NAMALWA (cell line): ENCODE measurements around the gene AKNAD1.
"Not testable (repeated sequence)": the region's sequence is repeated elsewhere in the genome, so short reads cannot be mapped to it uniquely, and the experiment has no call there.

ENCODE experiments used
- DNase-seq: peaks from one replicate; pipeline ENCODE4 v3.0.0-alpha.2; 2015; ENCODE audit warnings: low spot score

Gene AKNAD1

DNA sequence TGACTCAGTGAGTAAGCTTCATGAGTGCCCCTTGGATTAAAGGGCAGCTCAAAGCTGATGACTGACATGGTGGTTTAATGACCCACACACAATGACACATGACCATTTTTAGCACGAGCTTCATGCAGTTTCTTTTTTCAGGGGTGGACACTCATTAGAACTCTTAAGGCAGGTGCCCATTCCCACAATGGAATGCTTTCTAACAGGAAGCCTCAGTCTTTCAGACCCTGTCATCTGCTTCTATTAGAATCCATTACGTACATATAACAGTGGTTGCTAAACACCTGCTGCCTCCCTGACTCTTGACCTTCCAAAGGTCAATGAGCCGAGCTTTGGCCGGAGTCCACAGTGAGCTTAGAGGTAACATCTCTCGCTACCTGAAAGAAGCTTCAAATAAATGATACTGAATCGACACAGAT is 27.4 kb downstream of the AKNAD1 start:
- no peak for DNase-seq

DNA sequence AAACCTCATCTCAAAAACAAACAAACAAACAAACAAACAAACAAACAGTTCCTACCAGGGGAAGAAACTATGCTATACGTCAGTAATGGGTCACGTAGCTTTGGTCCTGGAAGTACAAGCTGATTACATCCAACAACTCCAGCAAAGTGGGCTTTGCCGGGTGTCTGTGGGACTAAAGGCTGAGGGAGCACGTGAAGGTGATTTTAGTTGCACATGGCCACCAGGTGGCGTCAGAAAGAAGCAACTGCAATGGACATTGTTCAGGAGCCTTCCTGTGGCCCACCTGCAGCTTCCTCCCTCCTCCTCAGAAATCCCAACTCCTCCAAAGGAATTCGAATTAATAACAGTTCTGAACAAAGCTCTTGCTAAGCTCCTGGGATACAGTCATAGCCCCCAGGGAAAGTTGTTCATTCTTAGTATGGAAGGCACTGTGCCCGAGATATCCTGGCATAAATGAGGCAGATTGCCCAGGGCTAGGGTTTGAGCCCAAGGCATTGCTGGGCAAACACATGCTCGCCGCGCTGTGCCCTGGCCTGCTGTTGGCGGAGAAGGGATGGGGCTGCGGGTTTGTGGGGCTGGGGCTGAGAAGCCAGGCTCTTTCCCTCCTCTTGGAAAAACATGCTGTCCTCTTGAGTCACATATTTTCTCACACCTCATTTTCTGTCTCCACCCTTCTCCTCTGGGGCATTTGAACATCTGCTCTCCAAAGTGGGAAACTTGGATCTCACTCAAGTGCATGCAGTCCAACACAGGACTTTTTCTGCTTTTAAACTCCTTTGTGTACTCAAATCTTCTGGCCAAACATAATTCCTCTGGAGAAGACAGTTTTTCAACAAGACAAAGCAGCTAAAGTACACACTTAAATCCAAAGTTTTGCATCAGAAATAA is 28.6 kb downstream of the AKNAD1 start:
- peak; percentile 81 for DNase-seq

DNA sequence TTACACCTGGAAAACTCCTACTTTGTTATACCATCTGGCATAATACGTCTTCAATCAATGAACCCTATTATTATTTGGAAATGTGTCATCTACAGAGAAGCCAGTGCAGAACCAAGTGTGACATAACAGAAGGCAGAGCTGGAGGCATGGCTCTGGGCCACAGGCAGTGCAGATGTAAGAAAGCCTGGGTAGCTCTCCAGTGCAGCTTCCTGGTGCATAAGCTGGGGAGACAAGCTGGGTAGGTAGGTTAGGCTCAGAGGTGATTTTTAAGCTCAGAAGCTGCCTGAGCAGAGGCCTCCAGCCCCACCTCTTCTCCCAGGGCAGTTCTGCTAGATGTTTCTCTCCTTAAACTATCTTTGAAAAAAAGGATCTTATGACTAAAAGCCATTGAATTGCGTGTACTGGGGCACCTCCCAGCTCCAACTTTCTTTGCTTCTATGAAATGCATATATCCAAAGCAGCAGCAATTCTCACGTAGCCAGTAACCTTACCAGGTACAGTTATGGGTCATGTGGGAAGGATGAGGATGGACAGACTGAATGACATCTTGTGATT is 30.7 kb downstream of the AKNAD1 start:
- no peak for DNase-seq

DNA sequence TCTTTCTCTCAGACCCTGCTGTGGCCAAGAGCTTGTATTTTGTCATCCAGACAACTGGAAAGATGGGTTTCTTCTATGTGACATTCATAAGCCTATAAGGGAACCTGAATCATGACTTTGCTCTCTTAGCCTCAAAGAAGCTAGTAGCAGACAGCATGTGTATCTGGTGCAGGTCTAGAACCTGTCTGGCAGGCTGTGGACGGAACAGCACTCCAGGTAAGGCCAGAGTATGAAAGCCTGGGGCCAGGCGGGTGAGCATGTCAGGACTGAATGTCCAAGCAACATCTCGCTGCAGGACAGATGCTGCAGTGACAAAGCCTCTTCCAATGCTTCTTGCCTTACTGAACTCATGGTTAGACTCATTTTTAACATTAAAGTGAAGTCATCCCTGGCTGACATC is 32.8 kb downstream of the AKNAD1 start:
- DNase-seq, result no peak

DNA sequence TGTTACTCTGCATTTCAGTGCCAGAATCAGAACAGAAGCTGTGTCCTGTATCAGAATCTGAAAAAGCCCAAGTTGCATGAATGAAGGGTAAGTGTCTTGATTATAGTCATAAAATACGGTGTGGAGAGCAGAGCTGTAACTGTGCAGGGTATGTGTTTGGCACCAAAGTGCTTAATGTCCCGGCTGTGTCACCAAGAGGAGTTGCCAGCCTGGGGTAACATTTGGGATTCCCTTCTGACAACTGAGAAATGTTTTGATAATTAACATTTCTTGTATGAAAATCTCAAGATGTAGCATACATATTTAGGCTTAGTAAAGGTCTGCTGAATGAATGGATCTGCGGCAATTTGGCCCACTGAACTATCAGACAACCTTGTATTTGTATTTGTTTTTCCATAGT is 33.3 kb downstream of the AKNAD1 start:
- DNase-seq, result no peak

DNA sequence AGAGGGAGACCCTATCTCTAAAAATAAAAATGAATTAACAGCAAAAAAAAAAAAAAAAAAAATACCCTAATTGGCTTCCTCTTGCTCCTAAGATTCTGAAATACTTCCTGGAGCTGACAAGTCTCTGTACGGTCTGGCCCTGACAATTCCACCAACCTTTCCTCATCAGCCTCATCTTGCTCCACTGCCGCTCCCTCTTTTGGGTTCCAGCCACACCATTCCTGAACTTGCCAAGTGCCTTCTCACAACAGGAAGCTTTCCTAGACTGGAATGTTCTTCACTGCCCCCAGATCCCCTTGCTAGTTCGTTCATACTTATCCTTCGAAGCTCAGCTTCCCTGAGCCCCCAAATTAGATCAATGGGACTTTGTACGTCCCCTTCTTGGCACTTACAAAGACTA is 37.0 kb downstream of the AKNAD1 start:
- no peak for DNase-seq

DNA sequence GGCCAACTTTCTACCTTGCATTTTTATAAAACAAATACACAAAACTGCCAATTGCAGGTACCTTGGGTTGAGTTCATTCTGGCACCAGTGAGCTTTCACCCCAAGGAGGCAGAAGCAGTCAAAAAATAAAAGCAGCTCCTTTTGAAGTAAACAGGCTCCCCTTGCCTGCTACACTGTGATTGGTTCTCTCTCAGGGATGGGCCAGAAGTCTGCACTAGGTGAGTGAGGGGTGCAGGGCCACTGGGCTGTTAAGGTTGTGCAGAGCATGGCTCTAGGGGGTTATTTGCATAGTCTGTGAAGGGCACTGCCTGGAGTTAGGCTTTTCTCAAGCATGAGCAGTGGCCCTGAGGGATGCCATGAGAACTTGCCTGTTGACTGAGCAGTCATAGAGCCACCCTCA is 39.1 kb downstream of the AKNAD1 start:
- DNase-seq, result no peak

DNA sequence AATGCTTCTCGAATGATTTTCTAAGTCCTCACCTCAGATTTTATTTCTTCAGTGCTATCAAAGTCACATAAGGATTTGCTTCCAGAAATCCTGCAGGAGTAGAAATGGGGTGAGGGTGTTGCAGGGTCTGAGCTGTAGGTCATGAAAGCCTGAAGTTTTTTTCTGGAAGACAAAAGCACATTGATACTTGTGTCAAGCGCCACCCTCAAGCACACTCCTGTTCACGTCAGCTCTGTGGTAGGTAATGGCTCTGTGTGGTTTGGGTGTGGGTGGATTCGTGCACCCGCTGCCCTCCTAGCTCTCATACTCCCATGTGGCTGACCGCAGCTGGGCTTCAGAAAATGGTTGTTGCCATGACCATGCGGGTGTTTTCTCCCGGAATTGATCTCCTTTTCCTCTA is 39.9 kb downstream of the AKNAD1 start:
- no peak for DNase-seq

DNA sequence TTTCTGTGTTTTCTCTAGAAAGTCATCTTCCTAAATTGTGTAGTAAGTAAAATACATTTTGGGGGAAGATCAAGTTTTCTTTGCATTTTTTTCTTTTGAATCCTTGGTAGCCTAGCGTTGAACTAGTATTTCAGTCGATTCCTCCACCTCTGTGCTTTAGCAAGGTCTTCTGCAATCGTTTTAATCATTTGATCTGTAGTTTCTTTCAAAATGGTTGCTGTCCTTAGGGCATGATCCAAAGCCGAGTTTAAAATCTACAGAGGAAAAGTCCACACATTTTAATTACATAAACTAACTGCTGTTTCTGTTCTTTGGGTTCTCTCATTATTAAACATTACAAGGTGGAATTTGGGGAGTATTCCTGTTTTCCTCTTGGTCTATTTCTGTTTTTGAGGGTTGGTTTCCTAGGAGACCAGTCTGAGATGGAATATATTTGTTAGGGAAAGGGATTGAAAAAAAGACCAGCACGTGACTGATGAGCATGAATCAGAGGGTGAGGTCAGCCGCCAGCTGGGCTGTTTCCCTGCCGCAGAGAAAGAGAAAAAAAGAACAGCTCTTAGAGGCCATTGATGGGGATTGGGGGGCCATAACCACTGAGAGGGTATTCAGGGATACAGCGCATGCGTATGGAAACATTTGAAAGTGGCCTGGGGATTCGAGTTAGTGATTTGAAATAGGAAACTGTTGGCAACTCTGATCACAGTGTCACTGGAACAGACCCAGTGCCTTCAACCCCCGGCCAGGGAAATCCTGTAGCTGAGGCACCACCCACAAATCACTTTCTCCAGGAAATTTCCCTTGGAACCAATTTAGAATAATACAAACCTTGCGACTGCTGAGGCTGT is 40.6 kb downstream of the AKNAD1 start:
- DNase-seq, result no peak

DNA sequence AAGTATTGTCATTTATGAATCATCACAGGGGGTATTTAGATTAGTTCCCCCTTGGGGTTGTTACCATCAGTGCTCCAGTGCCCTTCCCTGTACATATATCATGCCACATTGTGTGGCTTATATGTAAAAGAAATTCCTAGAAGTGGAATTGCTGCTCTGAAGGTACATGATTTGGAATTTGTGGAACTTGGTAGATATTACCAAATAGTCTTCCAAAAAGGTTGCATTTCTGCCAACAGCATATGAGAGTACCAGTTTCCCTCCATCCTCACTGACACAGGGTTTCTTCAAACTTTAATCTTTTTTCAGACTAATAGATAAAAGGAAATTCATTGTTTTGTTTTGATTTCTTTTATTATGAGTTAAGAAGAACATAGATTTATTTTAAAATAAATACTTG is 41.3 kb downstream of the AKNAD1 start:
- no peak for DNase-seq

DNA sequence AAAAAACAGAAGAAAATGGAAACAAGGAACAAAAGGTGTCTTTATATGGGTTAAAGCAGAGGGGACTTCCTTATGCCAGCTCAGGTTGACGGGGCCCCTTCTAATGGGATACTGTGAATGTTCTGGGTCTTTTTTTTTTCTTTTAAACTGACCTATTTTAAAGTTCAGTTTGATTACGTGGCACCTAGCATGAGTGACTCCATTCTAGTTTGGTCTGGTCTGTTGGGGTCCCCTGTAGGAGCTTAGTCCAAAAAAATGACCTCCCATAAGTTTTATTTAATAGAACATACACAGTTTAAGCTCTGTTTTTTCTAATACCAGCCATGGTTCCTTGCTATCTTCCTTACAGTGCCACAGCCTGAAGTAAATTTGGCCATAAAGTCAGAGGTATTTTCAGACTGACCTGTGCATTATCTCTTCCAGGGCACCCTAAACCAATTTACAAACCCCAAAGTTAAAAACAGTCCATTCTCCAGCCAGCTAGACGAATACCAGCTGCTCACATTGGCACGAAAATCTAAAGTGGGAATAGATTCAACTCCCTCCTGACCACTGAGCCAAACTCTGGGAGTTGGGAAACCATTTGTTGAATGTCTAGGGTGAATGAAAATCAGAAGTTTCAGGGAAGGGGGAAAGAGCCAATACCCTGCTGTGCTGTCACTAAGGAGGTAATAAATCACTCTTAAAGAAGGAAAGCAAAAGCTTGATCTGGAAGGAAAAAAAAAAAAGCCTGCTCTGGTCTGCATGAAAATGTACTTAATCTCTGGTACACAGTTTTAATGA is 42.4 kb downstream of the AKNAD1 start:
- no peak for DNase-seq

DNA sequence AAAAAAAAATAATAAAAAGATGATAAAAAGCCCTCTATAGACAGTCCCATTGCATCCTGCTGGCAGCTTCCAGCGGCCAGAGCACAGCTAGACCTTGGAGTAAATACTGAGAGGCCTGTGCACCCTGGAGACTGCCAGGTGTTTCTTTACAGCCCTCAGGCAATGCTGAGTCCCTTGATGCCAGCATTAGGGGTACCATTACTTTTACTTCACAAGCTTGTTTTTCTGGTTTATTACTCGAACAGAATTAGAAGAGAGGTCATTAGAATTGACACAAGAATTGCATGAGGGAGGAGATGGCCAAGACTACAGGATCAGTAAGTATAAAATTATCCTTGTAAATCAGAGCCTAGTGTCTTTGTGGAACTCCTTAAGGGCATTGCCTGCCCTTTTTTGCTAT is 43.6 kb downstream of the AKNAD1 start:
- DNase-seq, result no peak

DNA sequence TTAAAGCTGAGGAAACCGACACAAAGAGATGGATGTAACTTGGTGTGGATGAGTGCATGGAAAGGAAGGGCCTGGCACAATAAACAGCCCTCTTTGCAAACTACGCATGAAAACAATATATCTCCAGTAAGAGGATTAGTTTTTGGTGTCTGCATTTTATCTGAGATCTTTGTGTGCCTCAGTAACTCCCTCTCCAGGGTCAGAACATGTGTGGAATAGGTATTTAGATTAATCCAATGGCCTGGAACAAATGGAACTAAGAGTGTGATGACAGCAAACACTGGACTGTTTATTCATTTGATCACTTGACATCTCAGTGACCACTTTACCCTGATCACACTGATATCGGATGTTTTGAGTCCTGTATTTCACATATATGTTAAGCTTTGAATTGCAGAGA is 45.3 kb downstream of the AKNAD1 start:
- no peak for DNase-seq

DNA sequence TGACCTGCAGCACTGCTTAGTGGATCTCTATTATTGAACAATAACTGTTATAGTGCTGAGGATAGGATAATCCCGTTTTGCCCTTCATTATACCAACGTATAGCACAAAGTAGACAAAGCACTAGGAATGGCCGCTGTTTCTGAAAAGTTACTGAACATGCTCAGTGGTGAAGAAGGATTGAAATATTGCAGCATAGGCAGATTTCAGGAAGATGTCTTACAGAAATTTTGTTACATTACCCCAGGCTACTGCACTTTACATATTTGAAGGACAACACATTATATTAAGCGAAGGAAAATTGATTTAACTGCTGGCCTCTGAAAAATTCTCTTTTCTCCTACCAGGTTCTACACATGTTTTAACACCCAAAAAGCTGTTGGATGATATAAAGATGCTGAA is 48.5 kb downstream of the AKNAD1 start:
- no peak for DNase-seq

DNA sequence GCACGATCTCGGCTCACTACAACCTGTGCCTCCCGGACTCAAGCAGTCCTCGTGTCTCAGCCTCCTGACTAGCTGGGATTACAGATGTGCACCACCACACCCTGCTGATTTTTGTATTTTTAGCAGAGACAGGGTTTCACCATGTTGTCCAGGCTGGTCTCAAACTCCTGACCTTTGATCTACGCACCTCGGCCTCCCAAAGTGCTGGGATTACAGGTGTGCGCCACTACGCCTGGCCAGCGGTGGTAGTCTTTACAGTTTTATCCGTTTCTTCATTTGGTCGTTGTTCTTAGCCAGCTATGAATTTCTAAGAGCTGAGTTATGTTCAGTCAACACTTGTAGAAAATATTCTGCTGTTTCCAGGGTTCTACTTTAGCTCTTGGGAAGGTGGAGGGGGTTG is 53.3 kb downstream of the AKNAD1 start:
- no peak for DNase-seq

DNA sequence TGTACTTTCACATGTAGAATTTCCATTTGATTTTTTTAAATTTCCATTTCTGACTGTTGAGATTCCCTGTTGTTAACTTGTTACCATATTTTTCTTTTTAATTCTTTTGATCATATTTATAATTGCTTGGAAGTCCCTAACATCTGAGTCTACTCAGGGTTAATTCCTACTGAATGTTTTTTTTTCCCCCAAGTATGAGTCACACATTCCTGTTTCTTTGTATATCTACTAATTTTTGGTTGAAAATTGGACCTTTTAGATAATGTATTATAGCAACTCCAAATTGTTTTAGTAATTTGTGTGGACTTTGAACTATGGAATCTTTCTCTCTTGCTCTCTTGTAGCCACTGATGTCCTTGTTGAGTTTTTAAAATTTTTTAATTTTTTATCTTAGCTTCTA is 55.8 kb downstream of the AKNAD1 start:
- DNase-seq, result no peak

DNA sequence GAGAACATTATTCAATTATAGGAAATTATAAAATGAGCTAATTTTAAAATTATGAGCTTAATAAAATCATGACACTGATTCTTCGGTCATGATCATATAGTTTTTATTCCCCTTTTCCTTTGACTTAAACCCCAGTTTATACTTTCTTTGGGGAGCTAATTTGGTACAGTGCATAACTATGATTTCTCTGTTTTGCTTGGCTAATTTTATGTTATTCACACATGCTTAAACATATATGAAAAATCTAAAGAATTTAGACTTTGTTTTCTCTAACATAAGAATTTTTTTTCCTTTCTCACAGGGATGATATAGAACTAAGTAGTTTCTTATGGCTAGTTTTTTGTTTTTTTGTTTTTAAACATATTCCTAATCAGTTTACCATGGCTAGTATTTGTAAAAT is 57.9 kb downstream of the AKNAD1 start:
- no peak for DNase-seq

DNA sequence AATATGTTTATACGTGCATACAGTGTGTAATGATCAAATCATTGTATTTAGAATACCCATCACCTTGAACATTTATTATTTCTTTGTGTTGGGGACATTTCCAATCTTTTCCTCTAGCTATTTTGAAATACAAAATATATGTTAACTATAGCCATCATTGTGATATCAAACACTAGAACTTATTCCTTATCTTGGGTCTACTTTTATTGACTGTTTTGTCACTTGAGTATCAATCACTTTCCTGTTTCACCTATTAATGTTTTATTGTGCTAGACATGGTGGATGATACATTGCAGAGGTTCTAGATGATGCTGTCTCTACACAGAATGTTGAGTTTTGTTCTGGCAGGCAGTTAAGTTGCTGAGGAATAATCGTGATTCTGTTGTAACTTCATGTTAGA is 64.5 kb downstream of the AKNAD1 start:
- DNase-seq, result no peak

DNA sequence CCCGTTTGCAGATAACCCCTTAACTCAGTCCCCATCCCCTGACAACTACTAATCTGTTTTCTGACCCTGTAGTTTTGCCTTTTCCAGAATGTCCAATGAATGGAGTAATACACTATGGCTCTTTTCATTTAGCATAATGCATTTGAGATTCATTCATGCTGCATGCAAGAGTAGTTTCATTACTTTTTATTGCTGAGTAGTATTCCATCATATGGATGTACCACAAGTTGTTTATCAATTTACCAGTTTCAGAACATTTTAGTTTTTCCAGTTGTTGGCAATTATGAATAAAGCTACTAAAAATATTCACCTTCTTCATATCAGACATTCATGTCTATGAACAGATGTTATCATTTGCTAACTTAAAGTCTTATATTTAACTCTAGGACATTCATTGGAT is 65.1 kb downstream of the AKNAD1 start:
- no peak for DNase-seq

DNA sequence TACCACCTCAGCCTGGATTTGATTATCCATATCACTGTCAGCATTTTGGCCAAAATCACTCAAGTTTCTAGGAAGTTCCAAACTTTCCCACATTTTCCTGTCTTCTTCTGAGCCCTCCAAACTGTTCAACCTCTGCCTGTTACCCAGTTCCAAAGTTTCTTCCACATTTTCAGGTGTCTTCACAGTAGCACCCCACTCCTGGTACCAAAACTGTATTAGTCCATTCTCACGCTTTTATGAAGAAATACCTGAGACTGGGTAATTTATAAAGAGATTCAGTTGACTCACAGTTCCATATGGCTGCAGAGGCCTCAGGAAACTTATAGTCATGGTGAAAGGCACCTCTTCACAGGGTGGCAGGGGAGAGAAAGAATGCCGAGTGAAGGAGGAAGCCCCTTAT is 71.0 kb downstream of the AKNAD1 start:
- no peak for DNase-seq

DNA sequence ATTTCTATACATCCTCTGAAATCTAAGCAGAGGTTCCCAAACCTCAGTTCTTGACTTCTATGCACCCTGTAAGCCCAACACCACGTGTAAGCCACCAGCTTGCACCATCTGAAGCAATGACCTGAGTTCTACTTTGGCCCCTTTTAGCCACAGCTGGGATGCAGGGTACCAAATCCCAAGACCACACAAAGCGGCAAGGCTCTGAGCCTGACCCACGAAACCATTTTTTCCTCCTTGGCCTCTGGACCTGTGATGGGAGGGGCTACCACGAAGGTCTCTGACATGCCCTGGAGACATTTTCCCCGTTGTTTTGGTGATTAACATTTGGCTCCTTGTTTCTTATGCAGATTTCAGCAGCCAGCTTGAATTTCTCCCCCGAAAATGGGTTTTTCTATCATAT is 71.6 kb downstream of the AKNAD1 start:
- DNase-seq, result no peak

DNA sequence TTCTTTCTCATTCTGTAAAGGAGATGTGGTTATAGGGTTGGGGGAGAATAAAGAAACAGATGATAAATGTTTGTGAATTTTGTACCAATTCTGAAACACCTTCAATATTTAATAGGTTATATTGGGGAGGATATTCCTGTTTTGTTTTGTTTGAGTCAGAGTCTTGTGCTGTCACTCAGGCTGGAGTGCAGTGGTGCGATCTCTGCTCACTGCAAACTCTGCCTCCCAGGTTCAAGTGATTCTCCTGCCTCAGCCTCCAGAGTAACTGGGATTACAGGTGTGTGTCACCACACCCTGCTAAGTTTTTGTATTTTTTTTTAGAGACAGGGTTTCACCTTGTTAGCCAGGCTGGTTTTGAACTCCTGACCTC is 75.3 kb downstream of the AKNAD1 start:
- not testable (repeated sequence) for DNase-seq
